ENCODE measurements around the gene CALML4.
"Not testable (repeated sequence)": the region's sequence is repeated elsewhere in the genome, so short reads cannot be mapped to it uniquely, and the experiment has no call there.

CALML4 gene

DNA sequence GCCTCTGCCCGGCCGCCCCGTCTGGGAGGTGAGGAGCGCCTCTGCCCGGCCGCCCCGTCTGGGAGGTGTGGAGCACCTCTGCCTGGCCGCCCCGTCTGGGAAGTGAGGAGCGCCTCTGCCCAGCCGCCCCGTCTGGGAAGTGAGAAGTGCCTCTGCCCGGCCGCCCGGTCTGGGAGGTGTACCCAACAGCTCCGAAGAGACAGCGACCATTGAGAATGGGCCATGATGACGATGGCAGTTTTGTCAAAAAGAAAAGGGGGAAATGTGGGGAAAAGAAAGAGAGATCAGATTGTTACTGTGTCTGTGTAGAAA, 17.3 kb upstream of the CALML4 start:
- H3K4me3 ChIP-seq (ENCODE audit: low read length); H3K27me3 ChIP-seq (ENCODE audit: insufficient read depth, low read length); H3K9me3 ChIP-seq (ENCODE audit: insufficient read depth, low read depth, low read length); H3K27ac ChIP-seq (ENCODE audit: low read length); H3K9ac ChIP-seq (ENCODE audit: low read depth, low read length); H3K4me1 ChIP-seq (ENCODE audit: insufficient read depth, low read length): not testable (repeated sequence)
- peaks cover 23% of the 10 kb centered on the region for H3K36me3 ChIP-seq (ENCODE audit: insufficient read depth, low read depth, low read length)

GRCh38 chr15:68221530-68222431, 16.6 kb upstream of the CALML4 start:
- not testable (repeated sequence) for H3K9me3 ChIP-seq (ENCODE audit: insufficient read depth, low read depth, low read length); H3K27me3 ChIP-seq (ENCODE audit: insufficient read depth, low read length); H3K4me1 ChIP-seq (ENCODE audit: insufficient read depth, low read length); H3K4me3 ChIP-seq (ENCODE audit: low read length); H3K9ac ChIP-seq (ENCODE audit: low read depth, low read length); H3K27ac ChIP-seq (ENCODE audit: low read length)
- H3K36me3 ChIP-seq (ENCODE audit: insufficient read depth, low read depth, low read length), result peaks cover 29% of the 10 kb centered on the region

DNA sequence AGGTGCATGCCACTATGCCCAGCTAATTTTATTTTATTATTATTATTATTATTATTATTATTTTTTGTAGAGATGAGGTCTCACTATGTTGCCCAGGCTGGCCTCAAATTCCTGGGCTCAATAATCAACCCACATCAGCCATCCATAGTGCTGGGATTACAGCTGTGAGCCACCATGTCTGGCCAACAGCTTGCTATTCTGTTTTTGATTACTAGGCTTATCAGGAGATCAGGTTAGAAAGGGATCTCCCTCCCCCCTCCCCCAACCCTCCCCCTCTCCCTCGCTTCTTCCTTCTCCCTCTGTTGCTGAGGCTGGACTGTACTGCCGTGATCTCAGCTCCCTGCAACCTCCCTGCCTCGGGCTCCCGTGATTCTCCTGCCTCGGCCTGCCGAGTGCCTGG, 15.8 kb upstream of the CALML4 start:
- peaks cover 37% of the 10 kb centered on the region for H3K36me3 ChIP-seq (ENCODE audit: insufficient read depth, low read depth, low read length)

DNA sequence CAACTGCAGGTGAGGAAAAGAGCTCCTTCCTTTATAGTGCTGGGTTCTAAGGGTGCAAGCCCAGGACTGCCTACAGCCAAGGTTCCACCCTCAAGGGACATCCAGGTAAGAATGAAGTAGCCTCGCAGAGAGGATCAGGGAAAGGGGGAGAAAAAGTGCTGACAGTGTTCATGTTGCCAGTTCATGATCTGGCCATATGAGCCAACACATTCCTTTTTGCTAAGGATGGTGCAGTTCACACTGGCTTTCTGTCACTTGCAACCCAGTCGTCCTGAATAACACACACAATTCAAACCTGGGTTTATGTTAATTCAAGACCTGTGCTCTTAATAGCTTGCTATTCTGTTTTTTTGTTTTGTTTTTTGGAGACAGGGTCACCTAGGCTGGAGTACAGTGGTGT, 15.4 kb upstream of the CALML4 start:
- H3K36me3 ChIP-seq (ENCODE audit: insufficient read depth, low read depth, low read length), result peaks cover 39% of the 10 kb centered on the region
- H3K27me3 ChIP-seq (ENCODE audit: insufficient read depth, low read length), result no peaks in the 10 kb centered on the region
- H3K9me3 ChIP-seq (ENCODE audit: insufficient read depth, low read depth, low read length), result peaks cover 6% of the 10 kb centered on the region
- no peak overlapping the region for H3K4me3 ChIP-seq (ENCODE audit: low read length)
- no peak overlapping the region for H3K9ac ChIP-seq (ENCODE audit: low read depth, low read length)
- H3K4me1 ChIP-seq (ENCODE audit: insufficient read depth, low read length), result no peaks in the 10 kb centered on the region
- no peak overlapping the region for H3K27ac ChIP-seq (ENCODE audit: low read length)

More for the DNA sequence above, 15.8 kb upstream of the CALML4 start:
- H3K4me1 ChIP-seq (ENCODE audit: insufficient read depth, low read length), result no peaks in the 10 kb centered on the region
- peaks cover 6% of the 10 kb centered on the region for H3K9me3 ChIP-seq (ENCODE audit: insufficient read depth, low read depth, low read length)
- no peaks in the 10 kb centered on the region for H3K27me3 ChIP-seq (ENCODE audit: insufficient read depth, low read length)
- H3K4me3 ChIP-seq (ENCODE audit: low read length), result no peak overlapping the region
- no peak overlapping the region for H3K27ac ChIP-seq (ENCODE audit: low read length)
- no peak overlapping the region for H3K9ac ChIP-seq (ENCODE audit: low read depth, low read length)

DNA sequence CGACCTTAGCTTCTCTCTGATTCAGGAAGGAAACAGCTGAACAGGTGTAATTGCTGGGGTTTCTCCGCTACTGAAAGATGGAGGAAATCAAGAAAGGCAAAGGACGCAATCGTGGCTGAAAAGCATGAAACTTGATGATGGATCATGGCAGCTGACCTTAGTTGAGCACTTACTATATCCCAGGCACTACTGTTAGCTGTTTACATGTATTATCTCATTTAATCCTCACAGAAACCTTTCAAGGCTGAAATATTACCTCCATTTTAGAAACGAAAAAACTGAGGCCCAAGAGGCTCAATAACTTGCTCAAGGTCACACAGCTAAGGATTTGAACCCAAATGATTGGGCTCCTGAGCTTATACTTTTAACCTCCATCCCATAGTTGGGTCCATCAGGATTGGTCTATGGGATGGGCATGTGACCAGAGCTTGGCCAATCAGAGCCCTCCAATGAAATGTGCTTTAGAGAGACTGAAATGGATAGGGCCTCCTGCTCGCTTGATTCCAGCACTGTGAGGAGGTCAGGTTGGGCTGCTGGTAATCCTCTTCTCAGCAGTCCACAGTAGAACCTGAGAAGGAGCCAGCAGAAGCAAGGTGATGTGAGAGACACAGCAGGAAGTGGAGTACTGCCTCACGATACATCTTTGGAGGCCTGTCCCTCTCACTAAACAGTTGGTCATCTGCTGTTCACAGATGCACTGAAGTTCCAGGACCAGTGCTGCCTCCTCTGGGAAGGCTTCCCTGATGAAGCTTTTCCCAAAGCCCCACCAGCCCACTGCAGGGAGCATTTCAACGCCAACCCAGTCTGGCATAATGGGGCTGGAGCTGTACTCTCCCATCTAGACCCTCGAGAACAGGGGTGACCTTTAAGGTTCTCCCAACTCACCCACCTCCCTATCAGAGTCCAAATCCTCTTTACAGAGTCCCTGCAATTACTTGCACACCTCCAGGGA, 14.0 kb upstream of the CALML4 start:
- no peak overlapping the region for H3K27ac ChIP-seq (ENCODE audit: low read length)
- H3K9ac ChIP-seq (ENCODE audit: low read depth, low read length), result no peak overlapping the region
- peaks cover 39% of the 10 kb centered on the region for H3K36me3 ChIP-seq (ENCODE audit: insufficient read depth, low read depth, low read length)
- no peaks in the 10 kb centered on the region for H3K27me3 ChIP-seq (ENCODE audit: insufficient read depth, low read length)
- no peaks in the 10 kb centered on the region for H3K4me1 ChIP-seq (ENCODE audit: insufficient read depth, low read length)
- H3K4me3 ChIP-seq (ENCODE audit: low read length), result no peak overlapping the region
- H3K9me3 ChIP-seq (ENCODE audit: insufficient read depth, low read depth, low read length), result peaks cover 6% of the 10 kb centered on the region

DNA sequence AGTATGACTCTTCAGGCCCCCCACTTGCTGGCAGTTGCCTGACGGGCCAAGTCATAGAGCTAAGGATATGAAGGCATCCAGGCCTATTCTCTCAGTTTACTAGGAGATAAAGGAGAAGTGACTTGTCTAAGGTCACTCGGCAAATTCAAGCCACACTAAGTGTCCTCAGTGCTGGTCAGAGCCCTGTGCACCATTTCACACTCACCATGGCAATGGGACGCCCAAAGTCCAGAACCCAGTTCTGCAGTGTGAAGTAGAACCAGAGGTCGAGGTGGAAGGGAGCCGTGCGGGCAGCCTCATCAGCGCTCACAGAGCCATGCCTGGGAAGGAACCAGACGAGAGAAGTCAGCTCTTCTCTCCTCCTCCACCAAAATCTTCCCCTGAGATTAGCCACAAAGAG, 13.2 kb upstream of the CALML4 start:
- Histone ChIP-seq H3K27me3 (ENCODE audit: insufficient read depth, low read length) (no peaks in the 10 kb centered on the region), H3K9ac (ENCODE audit: low read depth, low read length) (no peak overlapping the region), H3K27ac (ENCODE audit: low read length) (no peak overlapping the region), H3K36me3 (ENCODE audit: insufficient read depth, low read depth, low read length) (peaks cover 39% of the 10 kb centered on the region), H3K4me3 (ENCODE audit: low read length) (no peak overlapping the region), H3K4me1 (ENCODE audit: insufficient read depth, low read length) (no peaks in the 10 kb centered on the region), H3K9me3 (ENCODE audit: insufficient read depth, low read depth, low read length) (peaks cover 5% of the 10 kb centered on the region; the same call in 1 of the 2 replicates)

GRCh38 chr15:68217341-68217740, 12.2 kb upstream of the CALML4 start:
- H3K27me3 ChIP-seq (ENCODE audit: insufficient read depth, low read length), result no peaks in the 10 kb centered on the region
- no peak overlapping the region for H3K27ac ChIP-seq (ENCODE audit: low read length)
- H3K9ac ChIP-seq (ENCODE audit: low read depth, low read length), result no peak overlapping the region
- no peaks in the 10 kb centered on the region for H3K9me3 ChIP-seq (ENCODE audit: insufficient read depth, low read depth, low read length)
- H3K4me3 ChIP-seq (ENCODE audit: low read length), result no peak overlapping the region
- no peaks in the 10 kb centered on the region for H3K4me1 ChIP-seq (ENCODE audit: insufficient read depth, low read length)
- peaks cover 36% of the 10 kb centered on the region for H3K36me3 ChIP-seq (ENCODE audit: insufficient read depth, low read depth, low read length)

- Histone ChIP-seq H3K9ac (ENCODE audit: low read depth, low read length) (no peak overlapping the region), H3K4me3 (ENCODE audit: low read length) (no peak overlapping the region), H3K36me3 (ENCODE audit: insufficient read depth, low read depth, low read length) (peaks cover 36% of the 10 kb centered on the region), H3K27me3 (ENCODE audit: insufficient read depth, low read length) (no peaks in the 10 kb centered on the region), H3K4me1 (ENCODE audit: insufficient read depth, low read length) (peaks cover 3% of the 10 kb centered on the region; the same call in 1 of the 2 replicates), H3K9me3 (ENCODE audit: insufficient read depth, low read depth, low read length) (no peaks in the 10 kb centered on the region), H3K27ac (ENCODE audit: low read length) (no peak overlapping the region)
Observed at GRCh38 chr15:68214838-68215254, 9.7 kb upstream of the CALML4 start.

- no peak overlapping the region for H3K4me3 ChIP-seq (ENCODE audit: low read length)
- no peak overlapping the region for H3K27ac ChIP-seq (ENCODE audit: low read length)
- no peaks in the 10 kb centered on the region for H3K9me3 ChIP-seq (ENCODE audit: insufficient read depth, low read depth, low read length)
- no peak overlapping the region for H3K9ac ChIP-seq (ENCODE audit: low read depth, low read length)
- peaks cover 3% of the 10 kb centered on the region; the same call in 1 of the 2 replicates for H3K4me1 ChIP-seq (ENCODE audit: insufficient read depth, low read length)
- no peaks in the 10 kb centered on the region for H3K27me3 ChIP-seq (ENCODE audit: insufficient read depth, low read length)
- peaks cover 38% of the 10 kb centered on the region for H3K36me3 ChIP-seq (ENCODE audit: insufficient read depth, low read depth, low read length)
Observed at GRCh38 chr15:68213991-68214837, 9.1 kb upstream of the CALML4 start.

DNA sequence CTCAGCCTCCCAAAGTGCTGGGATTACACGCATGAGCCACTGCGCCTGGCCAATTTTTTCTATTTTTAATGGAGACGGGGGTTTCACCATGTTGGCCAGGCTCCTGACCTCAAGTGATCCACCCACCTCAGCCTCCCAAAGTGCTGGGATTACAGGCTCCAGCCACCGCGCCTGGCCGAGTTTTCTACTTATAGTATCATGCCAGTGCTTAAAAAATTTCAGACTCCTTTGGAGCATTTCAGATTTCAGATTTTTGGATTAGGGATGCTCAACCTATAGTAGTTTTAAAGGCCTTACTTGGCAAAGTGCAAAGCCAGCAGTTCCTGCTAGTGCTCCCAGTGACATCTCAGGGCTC, 8.3 kb upstream of the CALML4 start:
- peaks cover 31% of the 10 kb centered on the region for H3K36me3 ChIP-seq (ENCODE audit: insufficient read depth, low read depth, low read length)
- H3K4me1 ChIP-seq (ENCODE audit: insufficient read depth, low read length); H3K9me3 ChIP-seq (ENCODE audit: insufficient read depth, low read depth, low read length): not testable (repeated sequence)

GRCh38 chr15:68211656-68212320, 6.7 kb upstream of the CALML4 start:
- Histone ChIP-seq H3K27ac (ENCODE audit: low read length) (no peak overlapping the region), H3K4me3 (ENCODE audit: low read length) (no peak overlapping the region), H3K9me3 (ENCODE audit: insufficient read depth, low read depth, low read length) (no peaks in the 10 kb centered on the region), H3K9ac (ENCODE audit: low read depth, low read length) (no peak overlapping the region), H3K4me1 (ENCODE audit: insufficient read depth, low read length) (peaks cover 3% of the 10 kb centered on the region; the same call in 1 of the 2 replicates), H3K36me3 (ENCODE audit: insufficient read depth, low read depth, low read length) (peaks cover 19% of the 10 kb centered on the region; the same call in 1 of the 2 replicates), H3K27me3 (ENCODE audit: insufficient read depth, low read length) (no peaks in the 10 kb centered on the region)

More for the DNA sequence above, 8.3 kb upstream of the CALML4 start:
- not testable (repeated sequence) for H3K9ac ChIP-seq (ENCODE audit: low read depth, low read length); H3K27me3 ChIP-seq (ENCODE audit: insufficient read depth, low read length); H3K27ac ChIP-seq (ENCODE audit: low read length); H3K4me3 ChIP-seq (ENCODE audit: low read length)
